GM10248 (cell line): ENCODE results near the gene ST6GALNAC2.
"Not testable (repeated sequence)": the region's sequence is repeated elsewhere in the genome, so short reads cannot be mapped to it uniquely, and the experiment has no call there.

Source experiments
- CTCF ChIA-PET: fragments of 300-600 bp; sonication (Branson Sonifier 250); formaldehyde crosslinking; extraction: SDS; loops from one replicate; lab custom pipeline; 2021; ENCODE audit warnings: antibody characterized with exemption; lab: Yijun Ruan, JAX
- POLR2A ChIA-PET: fragments of 350-650 bp; sonication (Branson Sonifier 250); formaldehyde crosslinking; extraction: SDS; loops from one replicate; lab custom pipeline; 2020; ENCODE audit warnings: antibody characterized with exemption; lab: Yijun Ruan, JAX
- DNase-seq: peaks from one replicate; pipeline ENCODE4 v3.0.0; 2012; ENCODE audit errors: extremely low spot score
- TF ChIP-seq, protein P1 (sequence below): IDR thresholded peaks from 2 replicates; pipeline ENCODE4 v1.5.1; 2012; ENCODE audit warnings: mild to moderate bottlenecking, low read depth; ENCODE audit errors: extremely low read depth, missing control alignments, control extremely low read depth

Gene ST6GALNAC2

DNA sequence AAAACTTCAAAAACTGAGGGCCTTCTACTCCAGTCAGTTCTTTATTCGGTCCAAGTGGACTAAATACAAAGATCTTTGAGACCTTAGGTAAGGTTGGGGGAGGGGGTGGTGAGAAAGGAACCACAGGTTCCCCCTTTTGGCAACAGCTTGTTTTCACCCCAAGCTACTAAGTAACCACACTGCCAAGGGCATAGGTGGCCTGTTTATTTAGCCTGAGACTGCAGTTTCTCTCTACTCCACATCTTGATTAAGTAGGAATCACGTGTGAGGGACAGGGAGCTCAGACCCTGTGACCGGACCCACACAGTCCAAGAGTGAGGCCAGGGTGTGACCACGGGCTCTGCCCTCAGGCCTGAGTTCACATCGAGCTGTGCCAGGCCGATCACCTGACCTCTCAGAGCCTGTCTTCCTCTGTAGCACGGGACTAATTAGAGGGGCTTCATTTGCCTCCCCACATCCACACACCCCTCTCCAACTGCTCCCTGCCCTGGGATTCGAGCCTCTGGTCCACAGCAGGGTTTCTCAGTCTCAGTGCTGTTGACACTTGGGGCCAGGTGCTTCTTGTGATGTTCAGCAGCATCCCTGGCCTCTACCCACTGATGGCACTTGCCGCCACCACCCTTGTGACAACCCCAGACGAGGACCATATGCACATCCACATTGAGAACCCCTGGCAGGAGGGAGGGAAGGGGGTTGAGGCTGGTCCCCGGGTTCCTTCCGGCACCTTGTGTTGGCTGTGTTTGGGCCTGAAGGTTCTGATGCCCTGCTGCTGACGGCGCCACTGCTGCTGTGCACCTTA is 17.8 kb downstream of the ST6GALNAC2 start:
- TF ChIP-seq, protein P1, sequence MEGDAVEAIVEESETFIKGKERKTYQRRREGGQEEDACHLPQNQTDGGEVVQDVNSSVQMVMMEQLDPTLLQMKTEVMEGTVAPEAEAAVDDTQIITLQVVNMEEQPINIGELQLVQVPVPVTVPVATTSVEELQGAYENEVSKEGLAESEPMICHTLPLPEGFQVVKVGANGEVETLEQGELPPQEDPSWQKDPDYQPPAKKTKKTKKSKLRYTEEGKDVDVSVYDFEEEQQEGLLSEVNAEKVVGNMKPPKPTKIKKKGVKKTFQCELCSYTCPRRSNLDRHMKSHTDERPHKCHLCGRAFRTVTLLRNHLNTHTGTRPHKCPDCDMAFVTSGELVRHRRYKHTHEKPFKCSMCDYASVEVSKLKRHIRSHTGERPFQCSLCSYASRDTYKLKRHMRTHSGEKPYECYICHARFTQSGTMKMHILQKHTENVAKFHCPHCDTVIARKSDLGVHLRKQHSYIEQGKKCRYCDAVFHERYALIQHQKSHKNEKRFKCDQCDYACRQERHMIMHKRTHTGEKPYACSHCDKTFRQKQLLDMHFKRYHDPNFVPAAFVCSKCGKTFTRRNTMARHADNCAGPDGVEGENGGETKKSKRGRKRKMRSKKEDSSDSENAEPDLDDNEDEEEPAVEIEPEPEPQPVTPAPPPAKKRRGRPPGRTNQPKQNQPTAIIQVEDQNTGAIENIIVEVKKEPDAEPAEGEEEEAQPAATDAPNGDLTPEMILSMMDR, result no peak
- ChIA-PET POLR2A (interaction anchor here (2.6 kb wide), 1 partner anchor 11 kb away, joined by 10 read pairs; no protein-coding TSS in a partner anchor), CTCF (interaction anchor here (6.4 to 8.2 kb wide), 2 partner anchors 10 to 56 kb away, joined by 28 to 60 read pairs; no protein-coding TSS in a partner anchor)
- DNase-seq, result no peak

DNA sequence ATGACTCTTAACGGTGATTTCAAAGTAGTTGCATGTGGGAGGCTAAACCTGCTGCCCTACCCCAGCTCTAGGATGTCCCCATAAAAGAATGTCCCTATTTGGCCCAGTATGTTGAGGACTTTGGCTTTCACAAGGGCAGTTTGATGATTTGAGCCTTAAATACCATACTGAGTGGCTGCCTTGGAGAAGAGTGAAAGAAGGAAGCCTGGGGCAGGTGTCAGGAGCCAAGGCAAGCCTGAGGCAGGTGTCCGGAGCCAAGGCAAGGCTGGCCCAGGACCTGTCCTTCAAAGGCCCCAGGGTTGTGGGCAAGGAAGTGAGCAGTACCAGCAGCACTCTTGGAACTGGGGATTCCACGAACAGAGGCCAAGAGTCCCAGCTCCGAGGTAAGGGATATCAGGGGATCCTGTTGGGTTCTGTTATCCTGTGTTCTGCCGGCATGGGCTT is 18.6 kb downstream of the ST6GALNAC2 start:
- CTCF ChIA-PET, result interaction anchor here (1.5 to 8.2 kb wide), 3 partner anchors 9 to 57 kb away, joined by 5 to 60 read pairs (median 28); no protein-coding TSS in a partner anchor
- no peak for DNase-seq
- POLR2A ChIA-PET, result interaction anchor here (0.5 to 2.6 kb wide), 2 partner anchors 10 to 568 kb away, joined by 3 to 10 read pairs; no protein-coding TSS in a partner anchor
- TF ChIP-seq, protein P1, result no peak

DNA sequence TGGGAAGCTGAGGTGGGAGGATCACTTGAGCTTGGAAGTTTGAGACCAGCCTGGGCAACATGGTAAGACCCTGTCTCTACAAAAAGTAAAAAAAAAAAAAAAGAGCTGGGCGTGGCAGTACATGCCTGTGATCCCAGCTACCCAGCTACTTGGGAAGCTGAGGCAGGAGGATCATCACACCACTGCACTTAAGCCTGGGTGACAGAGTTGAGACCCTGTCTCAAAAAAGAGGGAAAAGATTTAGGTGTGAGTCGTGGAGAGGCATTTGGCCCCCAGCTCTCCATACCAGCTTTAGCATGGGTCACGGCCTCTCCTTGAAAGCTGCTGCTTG is 19.1 kb downstream of the ST6GALNAC2 start:
- POLR2A ChIA-PET, result interaction anchor here (0.5 to 2.6 kb wide), 3 partner anchors 9 to 625 kb away, joined by 3 to 10 read pairs (median 5); no protein-coding TSS in a partner anchor
- DNase-seq, result no peak
- TF ChIP-seq, protein P1, result no peak
- CTCF ChIA-PET, result interaction anchor here (1.4 to 8.2 kb wide), 4 partner anchors 9 to 57 kb away, joined by 5 to 60 read pairs (median 17); no protein-coding TSS in a partner anchor

GRCh38 chr17:76565728-76566612 is 19.7 kb downstream of the ST6GALNAC2 start:
- TF ChIP-seq, protein P1, result no peak
- POLR2A ChIA-PET, result interaction anchor here (0.7 to 2.6 kb wide), 2 partner anchors 9 to 625 kb away, joined by 5 to 10 read pairs; no protein-coding TSS in a partner anchor
- CTCF ChIA-PET, result interaction anchor here (0.7 to 8.2 kb wide), 6 partner anchors 8 to 58 kb away, joined by 3 to 60 read pairs (median 6); no protein-coding TSS in a partner anchor
- DNase-seq, result no peak

DNA sequence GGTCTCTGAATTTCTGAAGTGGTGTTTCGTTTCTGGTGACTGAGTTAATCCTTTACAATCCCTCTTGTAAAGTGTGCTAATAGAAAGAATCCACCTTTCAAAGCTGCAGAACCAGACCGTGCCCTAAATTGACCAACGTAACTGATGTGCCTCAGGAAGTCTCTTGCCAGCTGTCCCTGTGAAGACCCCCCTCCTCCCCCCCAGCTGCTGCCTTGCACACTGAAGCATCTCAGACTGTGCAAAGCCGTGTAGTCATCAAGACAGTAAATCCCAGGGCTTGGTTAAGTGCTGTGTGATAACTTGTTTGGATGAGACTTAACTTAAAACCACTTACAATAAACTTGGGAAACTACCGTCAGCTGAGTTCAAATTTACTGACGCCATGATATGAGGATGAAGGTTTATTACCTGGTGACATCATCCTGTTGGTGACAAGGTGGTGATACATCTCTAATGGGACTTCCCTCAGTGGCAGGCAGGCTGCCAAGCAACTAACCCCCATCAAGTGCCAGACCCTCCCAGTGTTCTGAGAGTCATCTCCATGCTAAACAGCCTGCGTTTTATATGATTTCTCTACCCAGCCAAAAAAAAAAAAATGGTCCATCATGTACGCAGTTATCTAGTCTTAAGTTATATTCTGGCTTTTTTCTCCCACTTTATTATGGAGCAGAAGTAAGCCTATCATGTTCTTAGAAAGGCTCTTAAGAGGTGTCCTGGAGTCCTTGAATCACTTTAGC is 20.5 kb downstream of the ST6GALNAC2 start:
- CTCF ChIA-PET, result interaction anchor here (0.7 to 6.4 kb wide), 5 partner anchors 11 to 59 kb away, joined by 3 to 28 read pairs (median 5); no protein-coding TSS in a partner anchor
- POLR2A ChIA-PET, result interaction anchor here (0.8 kb wide), 1 partner anchor 29 kb away, joined by 5 read pairs; no protein-coding TSS in a partner anchor
- not testable (repeated sequence) for DNase-seq

- CTCF ChIA-PET, result interaction anchor here (1.4 kb wide), 1 partner anchor 25 kb away, joined by 3 read pairs; no protein-coding TSS in a partner anchor
- POLR2A ChIA-PET, DNase-seq: not testable (repeated sequence)
Measured at GRCh38 chr17:76563359-76563758, 22.3 kb downstream of the ST6GALNAC2 start.
